ENCODE data around the gene PRAME. TPM values are rescaled to one million over a fixed set of nuclear protein-coding genes. Genes with fewer than 3 reads are reported as not detected.

Gene PRAME
- total RNA-seq, 3 donors from 2014 or later, result 0.33 TPM; not detected in 2

- no peak for DNase-seq (ENCODE audit: low spot score in 2 of 2)
- no peaks in the 10 kb centered on the region for H3K9me3 ChIP-seq
- H3K27me3 ChIP-seq, result peaks cover 0 to under 1% of the 10 kb centered on the region in 2 donors
- no peak overlapping the region for H3K27ac ChIP-seq
- no peaks in the 10 kb centered on the region for H3K36me3 ChIP-seq
- no peaks in the 10 kb centered on the region for H3K4me1 ChIP-seq
- no peak overlapping the region for H3K4me3 ChIP-seq
- intact Hi-C loops (cut with DNase I; ENCODE audit: low total_unique reads), result no loop called here
- no peak for TF ChIP-seq POLR2AphosphoS5 (IDR thresholded peaks at IDR 0.05)
- no peak for TF ChIP-seq CTCF (IDR thresholded peaks at IDR 0.05)
- no peak for TF ChIP-seq POLR2A (IDR thresholded peaks at IDR 0.05)
Measured at GRCh38 chr22:22574361-22574760, 15.3 kb upstream of the PRAME start.

GRCh38 chr22:22573047-22573889 lies 14.2 kb upstream of the PRAME start:
- no peak for DNase-seq (ENCODE audit: low spot score in 2 of 2)

GRCh38 chr22:22571862-22572261 lies 12.8 kb upstream of the PRAME start:
- H3K27me3 ChIP-seq, result peaks cover 0 to 10% of the 10 kb centered on the region in 2 donors
- no peaks in the 10 kb centered on the region for H3K9me3 ChIP-seq
- no peak overlapping the region for H3K27ac ChIP-seq
- H3K36me3 ChIP-seq, result no peaks in the 10 kb centered on the region
- DNase-seq (ENCODE audit: low spot score in 2 of 2), result no peak
- no peak overlapping the region for H3K4me3 ChIP-seq
- intact Hi-C loops (cut with DNase I; ENCODE audit: low total_unique reads), result no loop called here
- no peaks in the 10 kb centered on the region for H3K4me1 ChIP-seq
- TF ChIP-seq POLR2AphosphoS5 (IDR thresholded peaks at IDR 0.05) (no peak), CTCF (IDR thresholded peaks at IDR 0.05) (no peak), POLR2A (IDR thresholded peaks at IDR 0.05) (no peak)

More at GRCh38 chr22:22573047-22573889, 14.2 kb upstream of the PRAME start:
- Histone ChIP-seq H3K4me1 (no peaks in the 10 kb centered on the region), H3K27me3 (peaks cover 0 to 2% of the 10 kb centered on the region in 2 donors), H3K27ac (no peak overlapping the region), H3K4me3 (no peak overlapping the region), H3K36me3 (no peaks in the 10 kb centered on the region), H3K9me3 (no peaks in the 10 kb centered on the region)
- TF ChIP-seq CTCF (IDR thresholded peaks at IDR 0.05) (no peak), POLR2A (IDR thresholded peaks at IDR 0.05) (no peak), POLR2AphosphoS5 (IDR thresholded peaks at IDR 0.05) (no peak)
- intact Hi-C loops (cut with DNase I; ENCODE audit: low total_unique reads), result no loop called here

GRCh38 chr22:22571429-22571828 lies 12.4 kb upstream of the PRAME start:
- intact Hi-C loops (cut with DNase I; ENCODE audit: low total_unique reads), result no loop called here
- Histone ChIP-seq H3K4me1 (no peaks in the 10 kb centered on the region), H3K4me3 (no peak overlapping the region), H3K27me3 (peaks cover 0 to 10% of the 10 kb centered on the region in 2 donors), H3K36me3 (no peaks in the 10 kb centered on the region), H3K9me3 (no peaks in the 10 kb centered on the region), H3K27ac (no peak overlapping the region)
- DNase-seq (ENCODE audit: low spot score in 2 of 2), result no peak
- no peak for TF ChIP-seq POLR2A (IDR thresholded peaks at IDR 0.05)
- no peak for TF ChIP-seq CTCF (IDR thresholded peaks at IDR 0.05)
- TF ChIP-seq POLR2AphosphoS5 (IDR thresholded peaks at IDR 0.05), result no peak

GRCh38 chr22:22569218-22569617 lies 10.2 kb upstream of the PRAME start:
- Histone ChIP-seq H3K36me3 (no peaks in the 10 kb centered on the region), H3K27ac (no peak overlapping the region), H3K27me3 (peaks cover 0 to 10% of the 10 kb centered on the region in 2 donors), H3K4me3 (no peak overlapping the region), H3K4me1 (no peaks in the 10 kb centered on the region), H3K9me3 (no peaks in the 10 kb centered on the region)
- no peak for DNase-seq (ENCODE audit: low spot score in 2 of 2)
- no peak for TF ChIP-seq POLR2A (IDR thresholded peaks at IDR 0.05)
- no peak for TF ChIP-seq POLR2AphosphoS5 (IDR thresholded peaks at IDR 0.05)
- no peak for TF ChIP-seq CTCF (IDR thresholded peaks at IDR 0.05)
- intact Hi-C loops (cut with DNase I; ENCODE audit: low total_unique reads), result no loop called here

Data from breast epithelium (tissue), 4 donors.